Activated CD4-positive, alpha-beta T cell treated with anti-CD3 and anti-CD28 coated beads, Interleukin-10, Interleukin-2, amounts not matched to agents 100 ng/mL and 50 ng/mL, durations not matched to agents 16 hours and 8 hours (primary cell): ENCODE measurements around the gene MORC1.
A peak's percentile ranks its signal among the peaks of the same experiment; 100 is the strongest.

ENCODE experiments used
- DNase-seq: peaks from one replicate; pipeline ENCODE4 v3.0.0-alpha.2; 2020

Gene MORC1

GRCh38 chr3:108936924-108937689 is 180.8 kb downstream of the MORC1 start:
- no peak for DNase-seq

GRCh38 chr3:108931035-108931434 is 186.9 kb downstream of the MORC1 start:
- DNase-seq = no peak

- no peak for DNase-seq
These were observed 199.1 kb downstream of the MORC1 start for GRCh38 chr3:108918866-108919265.

- peak; percentile 86 for DNase-seq
These were observed 202.9 kb downstream of the MORC1 start for GRCh38 chr3:108914774-108915641.

- DNase-seq = no peak
These were observed 208.1 kb downstream of the MORC1 start for GRCh38 chr3:108909799-108910198.
